Neutrophil (primary cell): ENCODE measurements around the gene ATP6V0A1.

Source experiments
- H3K27ac ChIP-seq: fragments of 200-600 bp; sonication (generic); 2 replicates; pipeline ENCODE4 v1.5.1; 2016; ENCODE audit warnings: mild to moderate bottlenecking, moderate library complexity
- H3K27me3 ChIP-seq: fragments of 200-600 bp; sonication (generic); 2 replicates; pipeline ENCODE4 v1.6.0; 2016; ENCODE audit warnings: mild to moderate bottlenecking
- H3K36me3 ChIP-seq: fragments of 200-600 bp; sonication (generic); 2 replicates; pipeline ENCODE4 v1.5.1; 2017
- H3K4me1 ChIP-seq, 2 experiments: fragments of 200-600 bp in 1 of 2; sonication (generic) in 1 of 2; 1 replicate in 1 of 2; 2 replicates in 1 of 2; pipeline versions ENCODE4 v1.5.1 to v1.6.1; 2013 to 2016; ENCODE audit warnings: low read depth in 1 of 2, low read length in 1 of 2, mild to moderate bottlenecking in 1 of 2, moderate library complexity in 1 of 2; ENCODE audit not compliant: control insufficient read depth in 1 of 2, insufficient read depth in 1 of 2
- H3K4me3 ChIP-seq, 2 experiments: fragments of 200-600 bp in 1 of 2; sonication (generic) in 1 of 2; 1 replicate in 1 of 2; 2 replicates in 1 of 2; pipeline ENCODE4 v1.5.1; 2013 to 2016; ENCODE audit warnings: low read depth in 1 of 2, low read length in 1 of 2, mild to moderate bottlenecking in 1 of 2, moderate library complexity in 1 of 2
- H3K9me3 ChIP-seq: fragments of 200-600 bp; sonication (generic); 2 replicates; pipeline ENCODE4 v1.5.1; 2016
- TF ChIP-seq, protein P1 (sequence below): fragments of 200-600 bp; sonication (generic); IDR thresholded peaks from 2 replicates; pipeline ENCODE4 v1.5.1; 2016; ENCODE audit warnings: antibody characterized with exemption

ATP6V0A1 gene

GRCh38 chr17:42518046-42518754, 59.5 kb downstream of the ATP6V0A1 start:
- H3K4me1 ChIP-seq, result peaks cover 47% of the 10 kb centered on the region in 2 experiments
- peaks cover 89% of the 10 kb centered on the region for H3K36me3 ChIP-seq
- TF ChIP-seq, protein P1, sequence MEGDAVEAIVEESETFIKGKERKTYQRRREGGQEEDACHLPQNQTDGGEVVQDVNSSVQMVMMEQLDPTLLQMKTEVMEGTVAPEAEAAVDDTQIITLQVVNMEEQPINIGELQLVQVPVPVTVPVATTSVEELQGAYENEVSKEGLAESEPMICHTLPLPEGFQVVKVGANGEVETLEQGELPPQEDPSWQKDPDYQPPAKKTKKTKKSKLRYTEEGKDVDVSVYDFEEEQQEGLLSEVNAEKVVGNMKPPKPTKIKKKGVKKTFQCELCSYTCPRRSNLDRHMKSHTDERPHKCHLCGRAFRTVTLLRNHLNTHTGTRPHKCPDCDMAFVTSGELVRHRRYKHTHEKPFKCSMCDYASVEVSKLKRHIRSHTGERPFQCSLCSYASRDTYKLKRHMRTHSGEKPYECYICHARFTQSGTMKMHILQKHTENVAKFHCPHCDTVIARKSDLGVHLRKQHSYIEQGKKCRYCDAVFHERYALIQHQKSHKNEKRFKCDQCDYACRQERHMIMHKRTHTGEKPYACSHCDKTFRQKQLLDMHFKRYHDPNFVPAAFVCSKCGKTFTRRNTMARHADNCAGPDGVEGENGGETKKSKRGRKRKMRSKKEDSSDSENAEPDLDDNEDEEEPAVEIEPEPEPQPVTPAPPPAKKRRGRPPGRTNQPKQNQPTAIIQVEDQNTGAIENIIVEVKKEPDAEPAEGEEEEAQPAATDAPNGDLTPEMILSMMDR, result no peak

GRCh38 chr17:42518755-42519545, 60.3 kb downstream of the ATP6V0A1 start:
- H3K4me3 ChIP-seq, result no peak overlapping the region
- no peaks in the 10 kb centered on the region for H3K27me3 ChIP-seq
- H3K36me3 ChIP-seq, result peaks cover 88% of the 10 kb centered on the region
- H3K4me1 ChIP-seq, result peaks cover 47% of the 10 kb centered on the region in 2 experiments
- peak overlapping the region; percentile 87 for H3K27ac ChIP-seq
- H3K9me3 ChIP-seq, result no peaks in the 10 kb centered on the region
- TF ChIP-seq, protein P1, result no peak

More at GRCh38 chr17:42518046-42518754, 59.5 kb downstream of the ATP6V0A1 start:
- no peak overlapping the region for H3K4me3 ChIP-seq
- peak overlapping the region; percentile 87 for H3K27ac ChIP-seq
- no peaks in the 10 kb centered on the region for H3K27me3 ChIP-seq
- no peaks in the 10 kb centered on the region for H3K9me3 ChIP-seq

DNA sequence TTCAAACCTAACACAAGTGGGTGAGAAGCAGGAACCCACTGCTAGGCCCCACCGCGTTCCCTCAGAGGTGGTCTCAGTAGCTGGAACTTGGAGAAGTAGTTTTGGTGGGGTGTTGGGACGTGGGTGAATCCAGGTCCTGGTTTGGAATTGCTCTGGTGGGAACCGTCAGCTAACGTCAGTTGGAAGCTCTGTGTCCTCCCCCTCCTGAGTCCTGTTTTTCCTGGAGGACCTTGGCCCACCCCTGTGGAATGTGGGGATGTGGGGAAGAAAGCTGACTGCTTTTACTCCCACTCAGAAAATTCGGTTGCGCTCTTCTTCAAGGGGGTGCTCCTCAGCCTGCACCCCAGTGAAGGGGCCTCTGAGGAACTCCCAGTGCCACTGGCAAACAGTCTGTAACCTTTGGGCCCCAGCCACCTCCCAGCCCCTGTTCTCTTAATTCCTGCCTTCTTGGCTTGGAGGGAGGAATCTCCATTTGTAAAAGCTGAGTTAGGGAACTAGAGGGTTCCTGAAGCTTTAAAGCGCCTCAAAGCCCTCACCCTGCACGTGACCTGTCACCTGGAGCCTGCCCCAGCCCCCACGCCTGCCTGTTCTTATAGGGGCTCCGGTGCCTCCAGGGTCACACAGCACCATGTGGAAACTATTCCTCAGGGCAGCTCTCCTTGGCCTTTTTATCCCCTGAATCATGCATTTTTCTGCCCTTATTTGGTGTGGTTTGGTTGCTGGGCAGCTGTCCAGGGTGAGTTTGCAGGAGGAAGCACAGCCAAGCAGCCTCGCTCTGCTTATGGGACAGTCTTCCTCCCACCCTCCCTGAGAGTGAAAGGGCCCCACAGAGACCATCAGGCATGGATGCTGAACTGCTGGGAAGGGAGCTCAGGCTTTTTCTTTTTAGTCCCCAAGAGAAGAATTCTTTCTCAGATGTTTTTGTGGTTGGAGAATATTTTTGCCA, 61.1 kb downstream of the ATP6V0A1 start:
- H3K9me3 ChIP-seq, result no peaks in the 10 kb centered on the region
- TF ChIP-seq, protein P1, result no peak
- H3K36me3 ChIP-seq, result peaks cover 79% of the 10 kb centered on the region
- no peak overlapping the region for H3K4me3 ChIP-seq
- H3K4me1 ChIP-seq, result peaks cover 47% of the 10 kb centered on the region in 2 experiments
- H3K27me3 ChIP-seq, result no peaks in the 10 kb centered on the region
- H3K27ac ChIP-seq, result peak overlapping the region; percentile 87

DNA sequence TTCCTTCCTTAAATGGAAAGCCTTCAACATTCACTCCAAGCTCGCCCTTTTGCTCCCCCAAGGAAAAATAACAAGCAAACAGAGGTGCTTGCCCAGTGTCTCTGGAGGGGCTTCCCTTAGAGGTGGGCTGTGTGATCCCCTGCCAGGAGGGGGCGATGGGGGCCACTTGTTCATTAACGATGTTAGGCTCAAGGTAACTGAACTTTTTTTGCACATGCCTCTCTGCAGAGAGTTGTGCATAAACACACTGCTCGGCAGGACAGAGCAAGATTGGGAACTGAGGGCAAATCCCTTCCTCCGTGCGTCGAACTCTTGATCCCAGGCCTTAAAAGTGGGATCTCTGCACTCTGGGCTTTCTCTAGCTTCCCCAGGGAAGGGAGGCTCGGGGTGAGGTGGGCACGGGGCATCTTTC, 61.9 kb downstream of the ATP6V0A1 start:
- TF ChIP-seq, protein P1, result no peak
- Histone ChIP-seq H3K9me3 (no peaks in the 10 kb centered on the region), H3K4me3 (no peak overlapping the region), H3K27me3 (no peaks in the 10 kb centered on the region), H3K36me3 (peaks cover 72% of the 10 kb centered on the region), H3K4me1 (peaks cover 47% of the 10 kb centered on the region in 2 experiments), H3K27ac (no peak overlapping the region)

- TF ChIP-seq, protein P1, result no peak
- Histone ChIP-seq H3K36me3 (peaks cover 67% of the 10 kb centered on the region), H3K9me3 (no peaks in the 10 kb centered on the region), H3K27ac (no peak overlapping the region), H3K27me3 (no peaks in the 10 kb centered on the region), H3K4me3 (no peak overlapping the region), H3K4me1 (peaks cover 47% of the 10 kb centered on the region in 2 experiments)
Observed at GRCh38 chr17:42521036-42521435, 62.4 kb downstream of the ATP6V0A1 start.
